SK-N-SH treated with all-trans-retinoic acid at 6 μM for 48 hours (cell line): Measurements from ENCODE around the gene RMND1.

ENCODE experiments used
- ARNTL ChIP-seq: fragments of 450-650 bp; formaldehyde crosslinking; IDR thresholded peaks from 2 replicates; pipeline ENCODE4 v1.5.0; 2020; ENCODE audit warnings: low read depth, mild to moderate bottlenecking, moderate library complexity, borderline replicate concordance
- CREB5 ChIP-seq: fragments of 250-450 bp; sonication (Bioruptor Pico); IDR thresholded peaks from 2 replicates; pipeline ENCODE4 v1.5.1; 2020; ENCODE audit warnings: low read depth, mild to moderate bottlenecking, moderate library complexity
- CSDC2 ChIP-seq: fragments of 250-450 bp; sonication (Bioruptor Pico); IDR thresholded peaks from 2 replicates; pipeline ENCODE4 v1.5.0; 2020; ENCODE audit warnings: mild to moderate bottlenecking, moderate library complexity
- ESRRG ChIP-seq: fragments of 250-450 bp; sonication (Bioruptor Pico); IDR thresholded peaks from 2 replicates; pipeline ENCODE4 v1.6.1; 2021; ENCODE audit warnings: mild to moderate bottlenecking
- GLIS3 ChIP-seq: fragments of 250-450 bp; sonication (Bioruptor Pico); IDR thresholded peaks from 2 replicates; pipeline ENCODE4 v1.5.0; 2020; ENCODE audit warnings: mild to moderate bottlenecking, moderate library complexity
- PATZ1 ChIP-seq: fragments of 250-450 bp; sonication (Bioruptor Pico); IDR thresholded peaks from 2 replicates; pipeline ENCODE4 v1.8.0; 2020; ENCODE audit warnings: mild to moderate bottlenecking, moderate library complexity, borderline replicate concordance
- PPARA ChIP-seq: fragments of 250-450 bp; sonication (Bioruptor Pico); IDR thresholded peaks from 2 replicates; pipeline ENCODE4 v1.5.0; 2020; ENCODE audit warnings: mild to moderate bottlenecking, borderline replicate concordance
- RARB ChIP-seq: fragments of 250-450 bp; sonication (Bioruptor Pico); IDR thresholded peaks from 2 replicates; pipeline ENCODE4 v1.8.0; 2021; ENCODE audit warnings: mild to moderate bottlenecking, moderate library complexity
- TCF4 ChIP-seq: fragments of 250-450 bp; sonication (Bioruptor Pico); IDR thresholded peaks from 2 replicates; pipeline ENCODE4 v1.8.0; 2021; ENCODE audit warnings: mild to moderate bottlenecking, moderate library complexity, borderline replicate concordance
- TOX ChIP-seq: fragments of 250-450 bp; sonication (Bioruptor Pico); IDR thresholded peaks from 2 replicates; pipeline ENCODE4 v1.8.0; 2021; ENCODE audit warnings: mild to moderate bottlenecking, moderate library complexity, borderline replicate concordance
- TSHZ2 ChIP-seq: fragments of 250-450 bp; sonication (Bioruptor Pico); IDR thresholded peaks from 2 replicates; pipeline ENCODE4 v1.5.0; 2020; ENCODE audit warnings: mild to moderate bottlenecking, moderate library complexity
- ZFP30 ChIP-seq: fragments of 450-650 bp; formaldehyde crosslinking; IDR thresholded peaks from 2 replicates; pipeline ENCODE4 v1.5.0; 2022; ENCODE audit warnings: mild to moderate bottlenecking, moderate library complexity
- ZNF8 ChIP-seq: fragments of 450-650 bp; formaldehyde crosslinking; IDR thresholded peaks from 2 replicates; pipeline ENCODE4 v1.5.0; 2020; ENCODE audit warnings: mild to moderate bottlenecking, moderate library complexity

GRCh38 chr6:151490996-151491395 is 39.1 kb upstream of the RMND1 start:
- TF ChIP-seq TCF4 (CRISPR knock-in tag), result no peak
- TF ChIP-seq PATZ1 (CRISPR knock-in tag), result no peak
- no peak for TF ChIP-seq TOX (CRISPR knock-in tag)
- no peak for TF ChIP-seq PPARA (CRISPR knock-in tag)
- TF ChIP-seq CREB5 (CRISPR knock-in tag), result no peak
- no peak for TF ChIP-seq ESRRG (CRISPR knock-in tag)
- no peak for TF ChIP-seq TSHZ2 (CRISPR knock-in tag)
- TF ChIP-seq ARNTL (CRISPR knock-in tag), result no peak
- no peak for TF ChIP-seq GLIS3 (CRISPR knock-in tag)
- no peak for TF ChIP-seq RARB (CRISPR knock-in tag)
- no peak for TF ChIP-seq ZNF8 (CRISPR knock-in tag)
- TF ChIP-seq CSDC2 (CRISPR knock-in tag), result no peak
- TF ChIP-seq ZFP30 (CRISPR knock-in tag), result no peak
